Measurements from ENCODE around the gene MROH7.

Gene MROH7

DNA sequence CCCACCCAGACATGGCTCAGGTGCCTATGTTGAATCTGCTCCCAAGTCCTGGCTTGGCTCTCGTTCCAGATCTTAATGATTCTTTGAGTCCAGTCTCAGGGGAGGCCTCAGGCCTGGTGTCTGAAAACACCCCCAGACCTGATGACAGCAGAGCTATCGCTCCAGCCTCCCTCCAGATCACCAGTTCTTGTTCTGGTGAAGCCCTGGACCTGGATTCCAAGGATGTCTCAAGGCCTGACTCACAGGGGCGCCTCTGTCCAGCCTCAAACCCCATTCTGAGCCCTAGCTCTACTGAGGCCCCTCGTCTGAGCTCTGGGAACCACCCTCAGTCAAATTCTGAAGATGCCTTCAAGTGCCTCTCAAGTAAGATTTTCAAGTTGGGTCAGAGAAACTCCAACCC lies 11.4 kb downstream of the MROH7 start:
- no peak for DNase-seq

DNA sequence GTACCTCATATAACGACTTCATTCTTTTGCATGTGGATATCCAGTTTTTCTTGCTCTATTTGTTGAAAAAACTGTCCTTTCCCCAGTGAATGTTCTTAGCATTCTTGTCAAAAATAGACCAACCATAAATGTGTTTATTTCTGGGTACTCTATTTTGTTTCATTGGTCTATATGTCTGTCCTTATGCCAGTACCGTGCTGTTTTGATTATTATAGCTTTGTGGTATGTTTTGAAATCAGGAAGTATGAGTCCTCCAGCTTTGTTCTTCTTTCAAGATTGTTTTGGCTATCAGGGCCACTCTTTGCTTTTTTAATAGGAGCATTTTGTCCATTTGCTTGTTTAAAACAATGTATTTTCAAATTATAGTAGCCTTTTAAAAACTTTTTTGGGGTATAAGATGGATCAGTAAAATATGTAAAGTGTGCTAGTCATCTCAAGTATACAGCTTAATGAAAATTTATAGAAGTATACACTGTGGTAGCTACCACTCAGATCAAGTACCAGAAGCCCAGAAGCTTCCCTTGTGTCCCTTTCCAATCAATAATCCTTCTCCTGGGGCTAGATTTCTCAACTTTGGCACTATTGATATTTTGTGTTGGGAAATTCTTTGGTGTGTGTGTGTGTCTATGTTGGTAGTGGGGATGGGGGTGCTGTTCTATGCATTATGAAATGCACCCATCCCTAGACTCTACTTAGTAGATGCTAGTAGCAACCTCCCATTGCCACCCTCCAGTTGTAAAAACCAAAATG lies 16.8 kb downstream of the MROH7 start:
- DNase-seq: no peak

DNA sequence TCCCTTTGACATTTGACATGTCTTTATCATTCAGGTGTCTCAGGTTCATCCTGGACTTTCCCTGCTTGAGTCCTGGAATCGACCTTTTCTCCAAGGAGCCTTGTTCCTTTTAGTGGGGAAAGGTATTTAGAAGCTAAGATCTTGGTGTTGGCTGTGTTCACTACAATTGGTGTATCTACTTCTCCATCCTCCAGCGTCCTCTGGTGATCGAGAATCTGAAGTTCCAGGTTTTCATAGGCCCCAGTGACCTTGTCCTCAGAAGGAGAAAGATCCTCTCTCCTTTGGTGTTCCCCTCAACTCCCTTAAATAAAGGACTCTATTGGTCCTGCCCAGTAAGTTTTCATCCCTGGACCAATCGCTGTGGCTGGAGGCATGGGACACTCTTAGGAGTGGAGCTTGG lies 22.1 kb downstream of the MROH7 start:
- DNase-seq: no peak

DNA sequence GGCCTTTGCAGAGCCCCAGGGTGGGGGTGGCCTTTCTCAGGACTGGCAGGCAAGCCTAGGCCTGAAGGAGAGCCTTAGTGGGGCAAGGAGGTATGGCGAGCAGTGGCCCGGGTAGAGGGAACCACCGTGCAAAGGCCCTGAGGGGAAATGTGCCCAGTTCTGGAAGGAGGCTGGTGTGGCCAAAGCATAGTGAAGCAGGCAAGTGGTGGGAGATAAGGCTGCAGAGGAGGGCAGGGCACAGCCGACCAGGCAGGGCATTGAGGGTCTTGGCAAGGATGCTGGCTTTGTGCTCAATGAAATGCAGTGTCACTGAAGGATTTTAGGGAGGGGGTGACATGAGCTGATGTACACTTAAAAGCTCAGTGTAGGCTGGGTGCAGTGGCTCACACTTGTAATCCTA lies 22.8 kb downstream of the MROH7 start:
- no peak for DNase-seq

DNA sequence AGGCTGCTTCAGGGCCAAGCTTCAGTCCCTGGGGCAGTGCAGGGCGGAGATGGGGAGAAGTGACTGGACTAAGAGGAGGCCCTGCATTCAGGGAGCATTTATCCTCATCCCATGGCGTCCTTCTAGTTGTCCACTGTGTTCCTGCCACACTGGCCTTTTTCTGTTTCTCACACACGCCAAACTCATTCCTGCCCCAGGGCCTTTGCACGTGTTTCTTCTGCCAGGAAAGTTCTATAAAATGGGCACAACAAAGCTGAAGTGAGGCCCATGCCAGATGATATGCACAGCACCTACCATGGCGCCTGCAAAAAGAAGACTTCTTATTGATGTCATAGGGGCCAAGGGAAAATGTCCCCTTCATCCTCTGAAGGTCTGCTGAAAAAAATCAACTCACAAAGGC lies 24.3 kb downstream of the MROH7 start:
- no peak for DNase-seq

GRCh38 chr1:54666333-54666732 lies 24.7 kb downstream of the MROH7 start:
- no peak for DNase-seq

GRCh38 chr1:54667797-54668196 lies 26.2 kb downstream of the MROH7 start:
- no peak for DNase-seq

DNA sequence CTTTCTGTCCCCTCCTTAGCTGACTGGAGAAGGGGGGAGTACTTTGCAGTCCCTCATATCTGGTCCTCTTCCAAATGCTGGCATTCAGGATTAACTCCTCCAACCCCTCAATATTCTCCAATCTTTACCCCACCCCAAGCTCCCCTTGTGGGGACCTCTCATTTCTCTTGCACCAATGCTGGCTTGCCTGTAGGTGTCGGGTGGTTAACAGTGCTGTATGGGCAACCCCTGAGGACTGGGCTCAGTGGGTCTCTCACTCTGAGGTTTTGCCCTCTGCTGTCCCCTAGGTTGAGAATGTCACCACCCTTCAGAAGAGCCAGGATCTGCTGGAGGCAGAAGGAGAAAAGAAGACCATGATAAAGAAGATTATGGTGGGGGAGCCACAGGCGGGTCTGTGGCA lies 27.0 kb downstream of the MROH7 start:
- DNase-seq: no peak

- DNase-seq: no peak
Measured at GRCh38 chr1:54671985-54672608, 30.5 kb downstream of the MROH7 start.

DNA sequence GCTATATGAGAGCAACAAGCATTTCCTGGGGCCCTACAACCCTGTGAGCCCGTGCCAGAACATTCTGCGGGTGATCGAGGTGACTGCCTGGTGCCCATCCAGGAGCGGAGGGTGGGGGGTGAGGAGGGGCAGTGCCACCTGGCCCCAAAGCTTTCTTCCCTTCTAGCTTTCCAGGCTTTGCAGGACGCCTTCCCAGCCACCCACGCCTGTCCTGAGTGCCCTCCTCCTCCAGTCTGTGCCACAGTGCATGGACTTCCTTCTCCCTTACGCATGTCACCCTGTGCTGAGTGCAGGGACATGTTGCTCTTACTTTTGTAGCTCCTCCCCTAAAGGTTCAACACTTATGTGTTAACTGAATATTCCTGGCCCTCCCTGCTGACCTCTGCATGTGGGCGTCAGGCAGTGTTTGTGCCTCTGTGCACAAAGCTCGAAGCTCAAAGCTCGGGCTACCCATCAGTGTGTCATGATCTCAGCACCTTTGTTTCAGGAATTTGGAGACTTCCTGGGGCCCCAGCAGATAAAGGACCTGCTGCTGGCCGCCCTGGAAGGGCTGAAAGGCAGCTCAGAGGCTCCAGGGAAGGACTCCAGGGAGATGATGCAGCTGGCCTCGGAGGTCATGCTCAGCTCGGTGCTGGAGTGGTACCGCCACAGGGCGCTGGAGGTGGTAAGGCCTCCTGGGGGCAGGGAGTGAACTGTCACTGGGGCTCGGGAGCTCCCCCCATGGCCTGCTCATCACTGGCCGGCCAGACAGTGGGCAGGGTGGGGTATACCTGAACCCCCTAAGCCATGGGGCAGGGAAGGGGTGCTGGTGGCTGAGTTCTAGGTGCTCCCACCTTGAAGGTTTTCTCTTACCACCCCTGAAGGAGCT lies 37.4 kb downstream of the MROH7 start:
- no peak for DNase-seq

- DNase-seq: no peak
Measured at GRCh38 chr1:54679706-54680105, 38.1 kb downstream of the MROH7 start.

- DNase-seq: no peak
Measured at GRCh38 chr1:54680387-54680786, 38.8 kb downstream of the MROH7 start.

- DNase-seq: no peak
Measured at GRCh38 chr1:54681358-54681757, 39.8 kb downstream of the MROH7 start.

- no peak for DNase-seq
Measured at GRCh38 chr1:54683453-54683852, 41.9 kb downstream of the MROH7 start.

- no peak for DNase-seq
Measured at GRCh38 chr1:54685335-54685905, 43.8 kb downstream of the MROH7 start.

- DNase-seq: no peak
Measured at GRCh38 chr1:54686155-54686554, 44.6 kb downstream of the MROH7 start.

DNA sequence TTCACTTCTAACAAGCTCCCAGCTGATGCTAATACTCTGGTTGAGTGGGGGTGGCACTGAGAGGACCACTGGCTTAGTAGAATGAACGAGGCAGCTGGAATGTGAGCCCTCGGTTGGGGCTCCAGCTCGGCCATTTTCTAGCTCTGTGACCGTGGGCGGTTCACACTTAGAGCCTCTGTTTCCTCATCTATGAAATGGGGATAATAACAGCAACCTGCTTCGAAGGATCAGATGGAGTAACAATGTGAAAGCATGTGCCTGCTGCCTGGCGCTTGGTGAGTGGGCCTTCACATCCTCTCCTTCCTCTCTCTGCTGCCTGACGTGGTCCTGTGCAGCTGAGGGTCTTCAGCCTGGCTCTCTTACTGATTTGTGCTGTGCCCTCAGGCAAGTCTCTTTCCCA lies 53.2 kb downstream of the MROH7 start:
- DNase-seq: no peak

- no peak for DNase-seq
Measured at GRCh38 chr1:54695221-54695620, 53.6 kb downstream of the MROH7 start.

DNA sequence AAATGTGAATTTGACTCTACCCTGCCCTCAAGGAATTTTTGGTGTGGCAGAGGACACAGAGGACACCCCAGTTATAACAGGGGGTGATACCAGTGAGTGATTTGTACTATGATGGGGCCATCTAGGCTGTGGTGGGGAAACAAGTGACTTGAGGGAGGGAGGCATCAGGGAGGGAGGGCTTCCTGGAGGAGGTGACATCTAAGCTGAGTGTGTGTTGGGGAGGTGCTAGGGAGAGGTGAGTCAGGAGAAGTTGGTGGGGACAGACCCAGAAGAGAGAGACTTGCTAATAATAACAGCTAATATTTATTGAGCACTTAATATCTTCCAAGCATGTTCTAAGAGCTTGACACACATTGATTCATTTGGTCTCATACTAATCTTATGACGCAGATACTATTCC lies 54.2 kb downstream of the MROH7 start:
- no peak for DNase-seq

DNA sequence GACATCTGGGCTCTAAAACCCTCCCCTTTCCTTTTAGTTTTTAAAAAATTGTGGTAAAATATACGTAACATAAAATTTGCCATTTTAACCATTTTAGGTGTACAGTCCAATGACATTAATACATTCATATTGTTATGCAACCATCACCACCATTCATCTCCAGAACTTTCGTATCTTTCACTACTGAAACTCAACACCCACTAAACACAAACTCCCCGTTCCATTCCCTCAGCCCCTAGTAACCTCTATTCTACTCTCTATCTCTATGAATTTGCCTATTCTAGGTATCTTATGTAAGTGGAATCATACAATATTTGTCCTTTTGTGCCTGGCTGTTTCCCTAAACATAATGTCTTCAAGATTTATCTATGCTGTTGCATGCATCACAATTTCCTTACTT lies 54.7 kb downstream of the MROH7 start:
- no peak for DNase-seq

- DNase-seq: no peak
Measured at GRCh38 chr1:54697896-54698295, 56.3 kb downstream of the MROH7 start.

DNA sequence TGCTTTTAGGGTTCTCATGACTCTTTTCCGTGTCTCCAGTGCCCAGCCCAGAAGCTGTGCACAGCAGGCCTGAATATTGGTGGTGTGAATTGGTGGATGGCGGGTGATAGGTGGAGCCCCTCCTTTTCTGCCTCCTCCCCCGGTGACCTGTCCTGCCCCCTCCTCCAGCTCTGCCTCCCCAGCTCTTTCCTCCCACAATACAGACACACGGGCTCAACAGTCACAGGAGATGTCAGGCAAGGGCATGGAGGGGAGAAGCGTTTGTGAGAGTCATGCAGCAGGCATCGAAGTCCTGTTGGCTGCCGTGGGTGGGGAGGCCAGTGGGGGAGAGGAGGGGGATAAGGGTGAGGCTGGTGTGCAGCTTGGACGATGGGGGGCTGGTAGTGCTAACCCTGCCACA lies 56.8 kb downstream of the MROH7 start:
- no peak for DNase-seq

- no peak for DNase-seq
Measured at GRCh38 chr1:54699936-54700525, 58.4 kb downstream of the MROH7 start.
